Uterus (tissue), 4 donors: Measurements from ENCODE around the gene PKD1. TPM values are rescaled to one million over a fixed set of nuclear protein-coding genes. Genes with fewer than 3 reads are reported as not detected.
A peak's percentile ranks its signal among the peaks of the same experiment; 100 is the strongest.

Experiments used
- DNase-seq, 2 donors: peaks; one replicate each; pipeline ENCODE4 v3.0.0-alpha.2; 2019 to 2020
- H3K27ac ChIP-seq, 2 donors: fragments of 200-600 bp; sonication (generic); 1 replicate in 1 of 2; 2 replicates in 1 of 2; pipeline ENCODE4 v1.5.1; 2016 to 2018
- H3K27me3 ChIP-seq, 2 donors: fragments of 200-600 bp; sonication (generic); one replicate each; pipeline ENCODE4 v1.5.1; 2018 to 2019; ENCODE audit warnings: control low read depth in 1 of 2
- H3K36me3 ChIP-seq, 2 donors: fragments of 200-600 bp; sonication (generic); one replicate each; pipeline ENCODE4 v1.5.1; 2019; ENCODE audit warnings: control low read depth in 1 of 2
- H3K4me1 ChIP-seq, 2 donors: fragments of 200-600 bp; sonication (generic); one replicate each; pipeline ENCODE4 v1.5.1; 2018 to 2019; ENCODE audit warnings: control low read depth in 1 of 2
- H3K4me3 ChIP-seq, 2 donors: fragments of 200-600 bp; sonication (generic); 1 replicate in 1 of 2; 2 replicates in 1 of 2; pipeline ENCODE4 v1.5.1; 2018 to 2019; ENCODE audit warnings: mild to moderate bottlenecking in 1 of 2
- H3K9me3 ChIP-seq, 2 donors: fragments of 200-600 bp; sonication (generic); one replicate each; pipeline ENCODE4 v1.5.1; 2019; ENCODE audit warnings: control low read depth in 1 of 2
- CTCF ChIP-seq, 4 experiments: fragments of 200-600 bp in 2 of 4; fragments of 450-650 bp in 2 of 4; sonication (generic) in 2 of 4; IDR thresholded peaks; one replicate each; pipeline ENCODE4 v1.5.1; 2016 to 2019; ENCODE audit warnings: antibody characterized with exemption in 4 of 4, mild to moderate bottlenecking in 2 of 4, moderate library complexity in 1 of 4
- POLR2A ChIP-seq, 2 donors: fragments of 450-650 bp; IDR thresholded peaks; one replicate each; pipeline ENCODE4 v1.6.1; 2016; ENCODE audit warnings: antibody characterized with exemption in 2 of 2, mild to moderate bottlenecking in 1 of 2, moderate library complexity in 1 of 2
- intact Hi-C: fragments of 100-400 bp; cut with DNase I; formaldehyde crosslinking; loops from one replicate; pipeline ENCODE4 v1.15.1; 2023; ENCODE audit warnings: low total_unique reads
- total RNA-seq, 4 donors: library from RNA; depleted of rRNA in 3 of 4; stranded (reverse); fragments of >200 nt in 3 of 4; gene quantifications; one replicate each; pipeline versions ENCODE4 v1.1.0 to v1.2.4, GENCODE V29; 2014 to 2023
- donor health status: DM: yes; HTN: yes; CAD: no.

The PKD1 gene
- total RNA-seq, 4 donors from 2014 or later: 149 to 383 (median 197) TPM

- no peaks in the 10 kb centered on the region for H3K36me3 ChIP-seq
- intact Hi-C loops: no loop called here
These were observed 54.3 kb downstream of the PKD1 start for GRCh38 chr16:2081201-2082084.

GRCh38 chr16:2079991-2080390 is 55.7 kb downstream of the PKD1 start:
- DNase-seq: no peak
- Histone ChIP-seq H3K9me3 (no peaks in the 10 kb centered on the region), H3K36me3 (no peaks in the 10 kb centered on the region), H3K4me3 (no peak overlapping the region), H3K4me1 (no peaks in the 10 kb centered on the region), H3K27ac (no peak overlapping the region), H3K27me3 (no peaks in the 10 kb centered on the region)
- no peak for TF ChIP-seq POLR2A (IDR thresholded peaks at IDR 0.05)
- no peak for TF ChIP-seq CTCF (IDR thresholded peaks at IDR 0.05)
- intact Hi-C loops: no loop called here

More at GRCh38 chr16:2081201-2082084, 54.3 kb downstream of the PKD1 start:
- Histone ChIP-seq H3K27me3 (no peaks in the 10 kb centered on the region), H3K4me3 (no peak overlapping the region), H3K9me3 (no peaks in the 10 kb centered on the region), H3K4me1 (no peaks in the 10 kb centered on the region), H3K27ac (peak overlapping the region; percentile 48 to 60)
- DNase-seq: no peak
- TF ChIP-seq POLR2A (IDR thresholded peaks at IDR 0.05): no peak
- TF ChIP-seq CTCF (IDR thresholded peaks at IDR 0.05): no peak

- intact Hi-C loops: no loop called here
- no peaks in the 10 kb centered on the region for H3K36me3 ChIP-seq
These were observed 56.3 kb downstream of the PKD1 start for GRCh38 chr16:2079311-2079800.

GRCh38 chr16:2078691-2079090 is 57.0 kb downstream of the PKD1 start:
- H3K4me3 ChIP-seq: no peak overlapping the region
- DNase-seq: no peak
- no peaks in the 10 kb centered on the region for H3K27me3 ChIP-seq
- H3K9me3 ChIP-seq: no peaks in the 10 kb centered on the region
- TF ChIP-seq CTCF (IDR thresholded peaks at IDR 0.05) (no peak), POLR2A (IDR thresholded peaks at IDR 0.05) (no peak)
- H3K36me3 ChIP-seq: no peaks in the 10 kb centered on the region
- H3K27ac ChIP-seq: no peak overlapping the region
- H3K4me1 ChIP-seq: no peaks in the 10 kb centered on the region
- intact Hi-C loops: no loop called here

More at GRCh38 chr16:2079311-2079800, 56.3 kb downstream of the PKD1 start:
- Histone ChIP-seq H3K4me1 (no peaks in the 10 kb centered on the region), H3K9me3 (no peaks in the 10 kb centered on the region), H3K27me3 (no peaks in the 10 kb centered on the region), H3K27ac (no peak overlapping the region), H3K4me3 (no peak overlapping the region)
- no peak for TF ChIP-seq POLR2A (IDR thresholded peaks at IDR 0.05)
- TF ChIP-seq CTCF (IDR thresholded peaks at IDR 0.05): no peak
- DNase-seq: no peak

- no peak for TF ChIP-seq POLR2A (IDR thresholded peaks at IDR 0.05)
- no peak for TF ChIP-seq CTCF (IDR thresholded peaks at IDR 0.05)
- Histone ChIP-seq H3K27me3 (no peaks in the 10 kb centered on the region), H3K27ac (no peak overlapping the region), H3K36me3 (no peaks in the 10 kb centered on the region), H3K4me3 (no peak overlapping the region), H3K9me3 (no peaks in the 10 kb centered on the region), H3K4me1 (no peaks in the 10 kb centered on the region)
- intact Hi-C loops: no loop called here
- no peak for DNase-seq
These were observed 57.6 kb downstream of the PKD1 start for GRCh38 chr16:2078096-2078495.
